SK-N-SH treated with all-trans-retinoic acid at 6 μM for 48 hours (cell line): ENCODE results near the gene TBX10.

Experiments used
- ATAC-seq: fragments of 200-7000 bp; cut with Tn5 transposase; 3 replicates; pipeline ENCODE4 v1.9.1; 2020; ENCODE audit warnings: mild to moderate bottlenecking, moderate library complexity
- ARNTL ChIP-seq: fragments of 450-650 bp; formaldehyde crosslinking; IDR thresholded peaks from 2 replicates; pipeline ENCODE4 v1.5.0; 2020; ENCODE audit warnings: low read depth, mild to moderate bottlenecking, moderate library complexity, borderline replicate concordance
- BACH2 ChIP-seq: fragments of 250-450 bp; sonication (Bioruptor Pico); IDR thresholded peaks from 2 replicates; pipeline ENCODE4 v1.9.0; 2021; ENCODE audit warnings: mild to moderate bottlenecking, borderline replicate concordance
- ESRRG ChIP-seq: fragments of 250-450 bp; sonication (Bioruptor Pico); IDR thresholded peaks from 2 replicates; pipeline ENCODE4 v1.6.1; 2021; ENCODE audit warnings: mild to moderate bottlenecking
- GLIS3 ChIP-seq: fragments of 250-450 bp; sonication (Bioruptor Pico); IDR thresholded peaks from 2 replicates; pipeline ENCODE4 v1.5.0; 2020; ENCODE audit warnings: mild to moderate bottlenecking, moderate library complexity
- ISL1 ChIP-seq: fragments of 250-450 bp; sonication (Bioruptor Pico); IDR thresholded peaks from 2 replicates; pipeline ENCODE4 v2.1.2; 2022; ENCODE audit warnings: mild to moderate bottlenecking, moderate library complexity
- OSR1 ChIP-seq: fragments of 250-450 bp; sonication (Bioruptor Pico); IDR thresholded peaks from 2 replicates; pipeline ENCODE4 v1.8.0; 2022; ENCODE audit warnings: moderate library complexity, mild to moderate bottlenecking, inconsistent platforms
- PPARA ChIP-seq: fragments of 250-450 bp; sonication (Bioruptor Pico); IDR thresholded peaks from 2 replicates; pipeline ENCODE4 v1.5.0; 2020; ENCODE audit warnings: mild to moderate bottlenecking, borderline replicate concordance
- RARB ChIP-seq: fragments of 250-450 bp; sonication (Bioruptor Pico); IDR thresholded peaks from 2 replicates; pipeline ENCODE4 v1.8.0; 2021; ENCODE audit warnings: mild to moderate bottlenecking, moderate library complexity
- SNAI2 ChIP-seq: fragments of 250-450 bp; sonication (Bioruptor Pico); IDR thresholded peaks from 2 replicates; pipeline ENCODE4 v1.5.0; 2020; ENCODE audit warnings: mild to moderate bottlenecking, moderate library complexity
- TCF4 ChIP-seq: fragments of 250-450 bp; sonication (Bioruptor Pico); IDR thresholded peaks from 2 replicates; pipeline ENCODE4 v1.8.0; 2021; ENCODE audit warnings: mild to moderate bottlenecking, moderate library complexity, borderline replicate concordance
- TOX ChIP-seq: fragments of 250-450 bp; sonication (Bioruptor Pico); IDR thresholded peaks from 2 replicates; pipeline ENCODE4 v1.8.0; 2021; ENCODE audit warnings: mild to moderate bottlenecking, moderate library complexity, borderline replicate concordance
- ZC3H10 ChIP-seq: fragments of 250-450 bp; sonication (Bioruptor Pico); IDR thresholded peaks from 2 replicates; pipeline ENCODE4 v1.5.1; 2021; ENCODE audit warnings: mild to moderate bottlenecking, moderate library complexity
- ZFP3 ChIP-seq: fragments of 250-450 bp; sonication (Bioruptor Pico); IDR thresholded peaks from 2 replicates; pipeline ENCODE4 v1.5.0; 2020; ENCODE audit warnings: mild to moderate bottlenecking, moderate library complexity
- ZNF565 ChIP-seq: fragments of 450-650 bp; formaldehyde crosslinking; conservative IDR thresholded peaks from 2 replicates; pipeline ENCODE4 v1.5.0; 2020; ENCODE audit warnings: low read depth, mild to moderate bottlenecking, moderate library complexity
- ZNF70 ChIP-seq: fragments of 450-650 bp; formaldehyde crosslinking; IDR thresholded peaks from 2 replicates; pipeline ENCODE4 v1.5.0; 2020; ENCODE audit warnings: mild to moderate bottlenecking, moderate library complexity
- TF ChIP-seq, protein P1 (sequence below): fragments of 250-450 bp; sonication (Bioruptor Pico); IDR thresholded peaks from 2 replicates; pipeline ENCODE4 v1.5.0; 2020; ENCODE audit warnings: mild to moderate bottlenecking, moderate library complexity
- TF ChIP-seq, protein P2 (sequence below): fragments of 250-450 bp; sonication (Bioruptor Pico); IDR thresholded peaks from 2 replicates; pipeline ENCODE4 v1.5.1; 2021; ENCODE audit warnings: mild to moderate bottlenecking, moderate library complexity
- TF ChIP-seq, protein P3 (sequence below): fragments of 250-450 bp; sonication (Bioruptor Pico); IDR thresholded peaks from 2 replicates; pipeline ENCODE4 v1.8.0; 2021; ENCODE audit warnings: low read depth, mild to moderate bottlenecking, moderate library complexity, borderline replicate concordance
- TF ChIP-seq, protein P4 (sequence below): fragments of 250-450 bp; sonication (Bioruptor Pico); IDR thresholded peaks from 2 replicates; pipeline ENCODE4 v1.8.0; 2020; ENCODE audit warnings: mild to moderate bottlenecking, moderate library complexity, borderline replicate concordance
- TF ChIP-seq, protein P5 (sequence below): fragments of 250-450 bp; sonication (Bioruptor Pico); IDR thresholded peaks from 2 replicates; pipeline ENCODE4 v1.5.1; 2020; ENCODE audit warnings: low read depth, mild to moderate bottlenecking, moderate library complexity

Gene TBX10

DNA sequence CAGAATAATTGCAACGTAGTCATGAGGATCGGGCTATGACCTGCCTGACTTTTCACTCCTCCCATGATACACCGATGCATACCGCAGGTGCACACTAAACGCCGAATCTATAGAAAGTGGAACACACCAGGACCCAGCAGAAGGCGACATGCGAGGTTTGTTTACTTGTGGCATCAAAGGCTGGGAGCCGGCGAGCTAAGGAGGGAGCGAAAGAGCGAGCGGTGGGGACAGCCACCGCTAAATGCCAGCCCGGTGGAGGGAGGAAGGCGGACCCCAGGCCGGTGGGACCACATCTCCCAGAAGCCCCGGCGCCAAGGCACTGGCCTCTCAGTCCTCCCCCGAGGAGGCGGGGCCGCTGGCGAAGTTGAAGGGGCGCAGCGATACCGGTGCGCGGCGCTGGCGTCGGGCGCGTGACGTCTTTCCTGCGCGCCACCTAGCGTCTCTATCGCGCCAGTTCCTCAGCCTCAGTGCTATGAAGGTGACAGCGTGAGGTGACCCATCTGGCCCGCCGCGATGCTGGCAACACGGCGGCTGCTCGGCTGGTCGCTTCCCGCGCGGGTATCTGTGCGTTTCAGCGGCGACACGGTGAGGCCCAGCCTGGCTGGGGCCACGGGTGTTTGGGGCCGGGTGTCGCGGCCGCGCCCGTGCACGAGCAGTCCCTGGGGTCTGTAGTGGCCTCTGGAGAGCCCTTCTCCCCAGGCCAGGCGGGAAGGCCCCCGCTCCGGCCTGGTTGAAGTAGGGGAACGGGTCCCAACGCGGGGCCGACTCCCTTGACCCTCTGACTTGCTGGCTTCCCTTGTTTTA is 32.9 kb downstream of the TBX10 start, which contains the start of gene NDUFV1:
Gene NDUFV1 (plus strand): TSS at position 445 of the 804 bp plus-strand sequence. CDS start 69 bp downstream, at position 514.
- ATAC-seq, result peak; percentile 100
- TF ChIP-seq, protein P1, sequence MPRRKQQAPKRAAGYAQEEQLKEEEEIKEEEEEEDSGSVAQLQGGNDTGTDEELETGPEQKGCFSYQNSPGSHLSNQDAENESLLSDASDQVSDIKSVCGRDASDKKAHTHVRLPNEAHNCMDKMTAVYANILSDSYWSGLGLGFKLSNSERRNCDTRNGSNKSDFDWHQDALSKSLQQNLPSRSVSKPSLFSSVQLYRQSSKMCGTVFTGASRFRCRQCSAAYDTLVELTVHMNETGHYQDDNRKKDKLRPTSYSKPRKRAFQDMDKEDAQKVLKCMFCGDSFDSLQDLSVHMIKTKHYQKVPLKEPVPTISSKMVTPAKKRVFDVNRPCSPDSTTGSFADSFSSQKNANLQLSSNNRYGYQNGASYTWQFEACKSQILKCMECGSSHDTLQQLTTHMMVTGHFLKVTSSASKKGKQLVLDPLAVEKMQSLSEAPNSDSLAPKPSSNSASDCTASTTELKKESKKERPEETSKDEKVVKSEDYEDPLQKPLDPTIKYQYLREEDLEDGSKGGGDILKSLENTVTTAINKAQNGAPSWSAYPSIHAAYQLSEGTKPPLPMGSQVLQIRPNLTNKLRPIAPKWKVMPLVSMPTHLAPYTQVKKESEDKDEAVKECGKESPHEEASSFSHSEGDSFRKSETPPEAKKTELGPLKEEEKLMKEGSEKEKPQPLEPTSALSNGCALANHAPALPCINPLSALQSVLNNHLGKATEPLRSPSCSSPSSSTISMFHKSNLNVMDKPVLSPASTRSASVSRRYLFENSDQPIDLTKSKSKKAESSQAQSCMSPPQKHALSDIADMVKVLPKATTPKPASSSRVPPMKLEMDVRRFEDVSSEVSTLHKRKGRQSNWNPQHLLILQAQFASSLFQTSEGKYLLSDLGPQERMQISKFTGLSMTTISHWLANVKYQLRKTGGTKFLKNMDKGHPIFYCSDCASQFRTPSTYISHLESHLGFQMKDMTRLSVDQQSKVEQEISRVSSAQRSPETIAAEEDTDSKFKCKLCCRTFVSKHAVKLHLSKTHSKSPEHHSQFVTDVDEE, result 0 out of 2 replicates have a peak, but pooled peaks have one; percentile 44
- TF ChIP-seq OSR1, result no peak

DNA sequence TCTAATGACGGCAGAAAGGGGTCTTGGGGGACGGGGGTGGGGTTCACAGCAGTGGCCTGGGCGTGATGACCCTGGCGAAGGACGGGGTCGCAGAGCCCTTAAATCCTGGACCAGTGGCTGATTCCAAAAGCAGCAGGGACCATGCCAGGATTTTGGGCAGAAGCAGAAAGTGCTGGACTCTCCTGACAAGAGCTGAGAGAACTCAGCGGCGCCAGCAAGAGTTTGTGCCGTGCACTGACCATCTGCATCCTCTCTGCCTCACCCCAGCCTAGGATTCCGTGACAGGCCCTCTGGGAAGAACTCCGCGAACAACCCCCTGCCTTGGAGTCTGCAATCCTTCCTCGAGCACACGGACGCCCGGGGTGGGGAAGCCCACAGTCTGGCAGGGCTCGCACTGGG is 33.5 kb downstream of the TBX10 start:
- ATAC-seq, result no peak; the same call in 2 of the 3 replicates
- TF ChIP-seq ESRRG (CRISPR knock-in tag) (no peak), ZFP3 (CRISPR knock-in tag) (no peak), ISL1 (CRISPR knock-in tag) (no peak), TCF4 (CRISPR knock-in tag) (no peak), TOX (CRISPR knock-in tag) (no peak), PPARA (CRISPR knock-in tag) (no peak), RARB (no peak), ZC3H10 (no peak), ARNTL (CRISPR knock-in tag) (no peak), GLIS3 (CRISPR knock-in tag) (no peak)
- TF ChIP-seq, protein P2, sequence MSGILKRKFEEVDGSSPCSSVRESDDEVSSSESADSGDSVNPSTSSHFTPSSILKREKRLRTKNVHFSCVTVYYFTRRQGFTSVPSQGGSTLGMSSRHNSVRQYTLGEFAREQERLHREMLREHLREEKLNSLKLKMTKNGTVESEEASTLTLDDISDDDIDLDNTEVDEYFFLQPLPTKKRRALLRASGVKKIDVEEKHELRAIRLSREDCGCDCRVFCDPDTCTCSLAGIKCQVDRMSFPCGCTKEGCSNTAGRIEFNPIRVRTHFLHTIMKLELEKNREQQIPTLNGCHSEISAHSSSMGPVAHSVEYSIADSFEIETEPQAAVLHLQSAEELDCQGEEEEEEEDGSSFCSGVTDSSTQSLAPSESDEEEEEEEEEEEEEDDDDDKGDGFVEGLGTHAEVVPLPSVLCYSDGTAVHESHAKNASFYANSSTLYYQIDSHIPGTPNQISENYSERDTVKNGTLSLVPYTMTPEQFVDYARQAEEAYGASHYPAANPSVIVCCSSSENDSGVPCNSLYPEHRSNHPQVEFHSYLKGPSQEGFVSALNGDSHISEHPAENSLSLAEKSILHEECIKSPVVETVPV (CRISPR knock-in tag), result no peak
- TF ChIP-seq, all 23 proteins: peak for 0

- TF ChIP-seq, protein P2 (CRISPR knock-in tag), result no peak
- TF ChIP-seq ZNF70, result no peak
- no peak for TF ChIP-seq ZNF565 (CRISPR knock-in tag)
- TF ChIP-seq SNAI2 (CRISPR knock-in tag), result no peak
- TF ChIP-seq ESRRG (CRISPR knock-in tag), result no peak
- no peak for TF ChIP-seq ARNTL (CRISPR knock-in tag)
- no peak for ATAC-seq
These were observed 34.1 kb downstream of the TBX10 start for GRCh38 chr11:67605231-67606011.

- ATAC-seq, result no peak
- TF ChIP-seq ZNF70 (no peak), GLIS3 (CRISPR knock-in tag) (no peak), ARNTL (CRISPR knock-in tag) (no peak), TCF4 (CRISPR knock-in tag) (no peak), SNAI2 (CRISPR knock-in tag) (no peak), TOX (CRISPR knock-in tag) (no peak), PPARA (CRISPR knock-in tag) (no peak), BACH2 (CRISPR knock-in tag) (no peak), ZC3H10 (no peak), ESRRG (CRISPR knock-in tag) (no peak), OSR1 (no peak), ZFP3 (CRISPR knock-in tag) (no peak)
- TF ChIP-seq, protein P3, sequence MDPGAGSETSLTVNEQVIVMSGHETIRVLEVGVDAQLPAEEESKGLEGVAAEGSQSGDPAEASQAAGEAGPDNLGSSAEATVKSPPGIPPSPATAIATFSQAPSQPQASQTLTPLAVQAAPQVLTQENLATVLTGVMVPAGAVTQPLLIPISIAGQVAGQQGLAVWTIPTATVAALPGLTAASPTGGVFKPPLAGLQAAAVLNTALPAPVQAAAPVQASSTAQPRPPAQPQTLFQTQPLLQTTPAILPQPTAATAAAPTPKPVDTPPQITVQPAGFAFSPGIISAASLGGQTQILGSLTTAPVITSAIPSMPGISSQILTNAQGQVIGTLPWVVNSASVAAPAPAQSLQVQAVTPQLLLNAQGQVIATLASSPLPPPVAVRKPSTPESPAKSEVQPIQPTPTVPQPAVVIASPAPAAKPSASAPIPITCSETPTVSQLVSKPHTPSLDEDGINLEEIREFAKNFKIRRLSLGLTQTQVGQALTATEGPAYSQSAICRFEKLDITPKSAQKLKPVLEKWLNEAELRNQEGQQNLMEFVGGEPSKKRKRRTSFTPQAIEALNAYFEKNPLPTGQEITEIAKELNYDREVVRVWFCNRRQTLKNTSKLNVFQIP (CRISPR knock-in tag), result no peak
- TF ChIP-seq, protein P4, sequence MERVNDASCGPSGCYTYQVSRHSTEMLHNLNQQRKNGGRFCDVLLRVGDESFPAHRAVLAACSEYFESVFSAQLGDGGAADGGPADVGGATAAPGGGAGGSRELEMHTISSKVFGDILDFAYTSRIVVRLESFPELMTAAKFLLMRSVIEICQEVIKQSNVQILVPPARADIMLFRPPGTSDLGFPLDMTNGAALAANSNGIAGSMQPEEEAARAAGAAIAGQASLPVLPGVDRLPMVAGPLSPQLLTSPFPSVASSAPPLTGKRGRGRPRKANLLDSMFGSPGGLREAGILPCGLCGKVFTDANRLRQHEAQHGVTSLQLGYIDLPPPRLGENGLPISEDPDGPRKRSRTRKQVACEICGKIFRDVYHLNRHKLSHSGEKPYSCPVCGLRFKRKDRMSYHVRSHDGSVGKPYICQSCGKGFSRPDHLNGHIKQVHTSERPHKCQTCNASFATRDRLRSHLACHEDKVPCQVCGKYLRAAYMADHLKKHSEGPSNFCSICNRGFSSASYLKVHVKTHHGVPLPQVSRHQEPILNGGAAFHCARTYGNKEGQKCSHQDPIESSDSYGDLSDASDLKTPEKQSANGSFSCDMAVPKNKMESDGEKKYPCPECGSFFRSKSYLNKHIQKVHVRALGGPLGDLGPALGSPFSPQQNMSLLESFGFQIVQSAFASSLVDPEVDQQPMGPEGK, result no peak
- TF ChIP-seq, protein P5, sequence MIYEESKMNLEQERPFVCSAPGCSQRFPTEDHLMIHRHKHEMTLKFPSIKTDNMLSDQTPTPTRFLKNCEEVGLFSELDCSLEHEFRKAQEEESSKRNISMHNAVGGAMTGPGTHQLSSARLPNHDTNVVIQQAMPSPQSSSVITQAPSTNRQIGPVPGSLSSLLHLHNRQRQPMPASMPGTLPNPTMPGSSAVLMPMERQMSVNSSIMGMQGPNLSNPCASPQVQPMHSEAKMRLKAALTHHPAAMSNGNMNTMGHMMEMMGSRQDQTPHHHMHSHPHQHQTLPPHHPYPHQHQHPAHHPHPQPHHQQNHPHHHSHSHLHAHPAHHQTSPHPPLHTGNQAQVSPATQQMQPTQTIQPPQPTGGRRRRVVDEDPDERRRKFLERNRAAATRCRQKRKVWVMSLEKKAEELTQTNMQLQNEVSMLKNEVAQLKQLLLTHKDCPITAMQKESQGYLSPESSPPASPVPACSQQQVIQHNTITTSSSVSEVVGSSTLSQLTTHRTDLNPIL (CRISPR knock-in tag), result no peak
- TF ChIP-seq, protein P2 (CRISPR knock-in tag), result no peak
These were observed 34.7 kb downstream of the TBX10 start for GRCh38 chr11:67604815-67605214.
